GM18951 (cell line): ENCODE results near the gene PROSER3.

Experiments
- POLR2A ChIP-seq: IDR thresholded peaks from 4 replicates; pipeline ENCODE4 v1.6.1; 2011; ENCODE audit warnings: mild to moderate bottlenecking; ENCODE audit not compliant: insufficient read length, insufficient read depth; ENCODE audit errors: extremely low read depth
- in situ Hi-C: fragments of 300-500 bp; cut with MboI; formaldehyde crosslinking; loops from one replicate; pipeline ENCODE4 v1.12.0; 2022; ENCODE audit warnings: low sequenced_read_pairs, mixed read lengths, inconsistent platforms; ENCODE audit not compliant: unreplicated experiment

PROSER3 gene

DNA sequence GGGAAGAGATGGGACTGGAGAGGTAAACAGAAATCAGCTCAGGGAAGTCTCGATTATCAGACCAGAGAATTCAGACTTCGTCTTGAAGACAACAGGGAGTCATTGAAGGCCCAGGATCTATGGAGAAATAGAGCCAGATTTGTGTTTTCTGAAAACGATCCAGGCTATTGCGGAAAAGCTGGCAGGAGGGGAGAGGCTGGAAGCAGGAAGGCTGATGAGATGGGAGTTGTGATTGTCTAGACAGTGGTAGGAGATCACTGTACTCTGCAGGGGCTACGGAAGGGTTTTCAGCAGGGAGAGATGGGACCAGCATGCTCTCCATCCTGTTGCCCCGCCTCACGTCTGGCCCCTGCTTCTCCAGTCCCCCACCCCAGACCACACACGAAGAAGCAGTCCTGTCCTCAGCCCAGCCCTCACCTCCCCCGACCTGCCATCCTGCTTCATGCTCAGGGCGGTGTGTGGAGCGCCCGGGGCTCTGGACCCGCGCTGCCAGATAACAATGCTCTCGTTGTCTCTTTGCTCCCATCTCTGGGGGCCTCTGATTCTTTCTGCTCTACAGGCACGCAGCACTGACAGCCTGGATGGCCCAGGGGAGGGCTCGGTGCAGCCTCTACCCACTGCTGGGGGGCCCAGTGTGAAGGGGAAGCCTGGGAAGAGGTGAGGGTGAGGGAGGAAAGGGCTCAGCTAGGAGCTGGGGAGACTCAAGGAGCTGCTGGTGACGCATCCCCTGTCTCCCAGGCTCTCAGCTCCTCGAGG is 19.3 kb downstream of the PROSER3 start:
- TF ChIP-seq POLR2A, result no peak
- in situ Hi-C loops, result no loop called here

DNA sequence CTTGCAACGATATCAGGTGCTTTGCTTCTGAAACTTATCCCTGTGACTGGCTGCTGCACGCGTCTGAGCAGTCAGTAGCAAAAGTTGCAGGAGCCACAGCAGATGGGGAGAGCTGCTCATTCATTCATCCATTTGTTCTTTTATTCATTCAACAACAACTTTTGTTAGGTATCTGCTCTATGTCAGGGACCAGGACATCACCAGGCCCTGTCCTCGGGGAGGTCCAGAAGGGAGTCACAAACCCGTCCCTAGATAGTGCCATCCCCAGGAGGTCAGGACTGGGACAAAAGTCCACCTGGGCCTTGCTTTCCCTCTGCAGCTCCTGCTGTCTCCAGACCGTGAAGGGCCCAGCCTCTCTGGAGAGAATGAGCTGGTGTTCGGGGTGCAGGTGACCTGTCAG is 20.0 kb downstream of the PROSER3 start:
- in situ Hi-C loops, result no loop called here
- no peak for TF ChIP-seq POLR2A

DNA sequence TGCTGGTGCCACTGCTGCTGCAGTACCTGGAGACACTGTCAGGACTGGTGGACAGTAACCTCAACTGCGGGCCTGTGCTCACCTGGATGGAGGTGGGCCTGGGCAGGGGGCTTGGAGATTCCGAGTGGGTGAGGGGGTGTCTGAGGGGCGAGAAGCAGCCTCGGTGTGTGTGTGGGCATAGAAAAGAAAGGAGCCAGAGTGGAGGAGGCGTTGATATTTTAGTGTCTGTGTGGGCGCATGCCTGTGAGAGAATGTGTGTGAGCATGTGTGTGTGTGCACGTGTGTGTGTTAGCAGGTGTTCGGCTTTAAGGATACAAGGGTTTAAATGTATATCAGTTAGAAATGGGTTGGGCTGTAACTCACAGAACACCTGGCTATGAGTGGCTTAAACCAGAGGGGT is 21.1 kb downstream of the PROSER3 start:
- in situ Hi-C loops, result no loop called here
- no peak for TF ChIP-seq POLR2A

DNA sequence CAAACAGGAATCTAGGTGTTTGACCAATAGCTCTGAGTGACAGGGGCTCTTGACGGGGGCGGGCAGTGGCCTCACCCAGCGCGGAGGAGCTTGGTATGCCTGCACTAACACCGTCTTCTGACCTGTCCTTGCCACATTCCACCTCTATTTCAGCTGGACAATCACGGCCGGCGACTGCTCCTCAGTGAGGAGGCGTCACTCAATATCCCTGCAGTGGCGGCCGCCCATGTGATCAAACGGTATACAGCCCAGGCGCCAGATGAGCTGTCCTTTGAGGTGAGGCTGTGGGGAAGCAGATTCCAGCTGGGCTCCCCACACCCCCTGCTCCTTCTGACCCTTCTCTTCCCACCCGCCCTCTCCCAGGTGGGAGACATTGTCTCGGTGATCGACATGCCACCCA is 22.1 kb downstream of the PROSER3 start:
- in situ Hi-C loops, result no loop called here
- no peak for TF ChIP-seq POLR2A

GRCh38 chr19:35780717-35781116 is 22.7 kb downstream of the PROSER3 start:
- TF ChIP-seq POLR2A, result no peak
- in situ Hi-C loops, result no loop called here

- in situ Hi-C loops, result no loop called here
- TF ChIP-seq POLR2A, result no peak
Measured at GRCh38 chr19:35781650-35782049, 23.7 kb downstream of the PROSER3 start.

GRCh38 chr19:35782589-35782988 is 24.6 kb downstream of the PROSER3 start:
- TF ChIP-seq POLR2A, result no peak
- in situ Hi-C loops, result no loop called here

GRCh38 chr19:35783469-35784434 is 25.8 kb downstream of the PROSER3 start:
- in situ Hi-C loops, result no loop called here
- no peak for TF ChIP-seq POLR2A

DNA sequence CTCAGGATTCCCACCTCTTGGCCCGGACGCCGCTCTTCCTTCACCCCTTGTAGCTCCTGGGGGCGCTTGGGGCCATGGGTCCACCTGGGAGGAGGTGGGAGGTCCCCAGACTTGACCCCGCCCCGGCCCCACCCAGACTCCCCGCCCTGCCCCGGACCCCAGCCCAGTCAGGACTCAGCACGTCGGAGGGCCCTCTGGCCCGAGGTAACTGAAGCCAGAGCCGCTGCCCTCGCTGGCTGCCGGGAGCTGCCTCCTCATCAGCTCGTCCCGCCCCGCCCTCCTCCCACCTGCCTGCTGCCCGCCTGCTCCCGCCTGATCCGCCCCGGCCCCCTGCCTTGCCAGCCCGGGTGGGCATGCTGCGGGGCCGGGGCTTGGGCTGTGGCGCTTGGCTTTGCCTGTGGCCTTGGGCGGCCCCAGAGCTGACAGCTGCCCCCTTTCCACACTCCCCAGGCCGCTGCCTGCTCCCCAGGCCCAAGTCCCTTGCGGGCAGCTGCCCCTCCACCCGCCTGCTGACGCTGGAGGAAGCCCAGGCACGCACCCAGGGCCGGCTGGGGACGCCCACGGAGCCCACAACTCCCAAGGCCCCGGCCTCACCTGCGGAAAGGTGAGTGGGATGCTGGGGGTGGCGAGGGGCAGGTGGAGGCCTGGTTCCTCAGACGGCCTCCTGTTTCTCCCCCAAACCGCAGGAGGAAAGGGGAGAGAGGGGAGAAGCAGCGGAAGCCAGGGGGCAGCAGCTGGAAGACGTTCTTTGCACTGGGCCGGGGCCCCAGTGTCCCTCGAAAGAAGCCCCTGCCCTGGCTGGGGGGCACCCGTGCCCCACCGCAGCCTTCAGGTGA is 26.7 kb downstream of the PROSER3 start:
- no peak for TF ChIP-seq POLR2A
- in situ Hi-C loops, result no loop called here

GRCh38 chr19:35785339-35785627 is 27.3 kb downstream of the PROSER3 start:
- no peak for TF ChIP-seq POLR2A
- in situ Hi-C loops, result no loop called here

DNA sequence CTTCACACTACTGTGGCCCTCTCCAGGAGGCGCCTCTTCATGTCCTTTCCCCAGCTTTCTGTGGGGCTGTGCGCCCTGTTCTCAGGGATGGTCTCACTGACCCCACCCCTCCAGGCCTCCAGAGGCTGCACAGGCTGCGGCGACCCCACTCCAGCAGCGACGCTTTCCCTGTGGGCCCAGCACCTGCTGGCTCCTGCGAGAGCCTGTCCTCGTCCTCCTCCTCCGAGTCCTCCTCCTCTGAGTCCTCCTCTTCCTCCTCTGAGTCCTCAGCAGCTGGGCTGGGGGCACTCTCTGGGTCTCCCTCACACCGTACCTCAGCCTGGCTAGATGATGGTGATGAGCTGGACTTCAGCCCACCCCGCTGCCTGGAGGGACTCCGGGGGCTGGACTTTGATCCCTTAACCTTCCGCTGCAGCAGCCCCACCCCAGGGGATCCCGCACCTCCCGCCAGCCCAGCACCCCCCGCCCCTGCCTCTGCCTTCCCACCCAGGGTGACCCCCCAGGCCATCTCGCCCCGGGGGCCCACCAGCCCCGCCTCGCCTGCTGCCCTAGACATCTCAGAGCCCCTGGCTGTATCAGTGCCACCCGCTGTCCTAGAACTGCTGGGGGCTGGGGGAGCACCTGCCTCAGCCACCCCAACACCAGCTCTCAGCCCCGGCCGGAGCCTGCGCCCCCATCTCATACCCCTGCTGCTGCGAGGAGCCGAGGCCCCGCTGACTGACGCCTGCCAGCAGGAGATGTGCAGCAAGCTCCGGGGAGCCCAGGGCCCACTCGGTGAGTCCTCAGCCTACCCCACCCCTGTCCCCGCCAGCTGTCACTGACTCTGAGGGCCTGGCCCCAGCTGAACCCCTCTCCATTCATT is 28.6 kb downstream of the PROSER3 start:
- no peak for TF ChIP-seq POLR2A
- in situ Hi-C loops, result no loop called here

GRCh38 chr19:35787227-35787799 is 29.3 kb downstream of the PROSER3 start:
- in situ Hi-C loops, result no loop called here
- no peak for TF ChIP-seq POLR2A
